Right forelimb (tissue), 1 donor: Measurements from ENCODE around the gene ENTPD5.
"Not testable (repeated sequence)": the region's sequence is repeated elsewhere in the genome, so short reads cannot be mapped to it uniquely, and the experiment has no call there.

Experiments used
- DNase-seq: peaks from one replicate; pipeline ENCODE4 v3.0.0-alpha.2; 2018

The ENTPD5 gene

GRCh38 chr14:73943083-73943482 is 76.0 kb downstream of the ENTPD5 start:
- no peak for DNase-seq

- no peak for DNase-seq
These were observed 76.9 kb downstream of the ENTPD5 start for GRCh38 chr14:73942180-73942579.

GRCh38 chr14:73937012-73937411 is 82.1 kb downstream of the ENTPD5 start:
- DNase-seq: no peak

- DNase-seq: no peak
These were observed 82.5 kb downstream of the ENTPD5 start for GRCh38 chr14:73936548-73936947.

- DNase-seq: no peak
These were observed 83.4 kb downstream of the ENTPD5 start for GRCh38 chr14:73935666-73936065.

GRCh38 chr14:73924337-73924736 is 94.8 kb downstream of the ENTPD5 start:
- no peak for DNase-seq

- DNase-seq: not testable (repeated sequence)
These were observed 99.6 kb downstream of the ENTPD5 start for GRCh38 chr14:73919457-73919856.

GRCh38 chr14:73916324-73916723 is 102.8 kb downstream of the ENTPD5 start:
- DNase-seq: no peak

- DNase-seq: no peak
These were observed 105.8 kb downstream of the ENTPD5 start for GRCh38 chr14:73913256-73913655.

GRCh38 chr14:73909681-73910080 is 109.4 kb downstream of the ENTPD5 start:
- DNase-seq: no peak
